ENCODE data around the gene BRAF.
"Not testable (repeated sequence)": the region's sequence is repeated elsewhere in the genome, so short reads cannot be mapped to it uniquely, and the experiment has no call there.

Gene BRAF

GRCh38 chr7:140763166-140763565 is 161.6 kb downstream of the BRAF start:
- DNase-seq, result not testable (repeated sequence)

DNA sequence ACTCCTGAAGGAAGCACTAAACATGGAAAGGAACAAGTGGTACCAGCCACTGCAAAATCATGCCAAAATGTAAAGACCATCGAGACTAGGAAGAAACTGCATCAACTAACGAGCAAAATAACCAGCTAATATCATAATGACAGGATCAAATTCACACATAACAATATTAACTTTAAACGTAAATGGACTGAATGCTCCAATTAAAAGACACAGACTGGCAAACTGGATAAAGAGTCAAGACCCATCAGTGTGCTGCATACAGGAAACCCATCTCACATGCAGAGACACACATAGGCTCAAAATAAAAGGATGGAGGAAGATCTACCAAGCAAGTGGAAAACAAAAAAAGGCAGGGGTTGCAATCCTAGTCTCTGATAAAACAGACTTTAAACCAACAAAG is 163.4 kb downstream of the BRAF start:
- DNase-seq, result not testable (repeated sequence)

DNA sequence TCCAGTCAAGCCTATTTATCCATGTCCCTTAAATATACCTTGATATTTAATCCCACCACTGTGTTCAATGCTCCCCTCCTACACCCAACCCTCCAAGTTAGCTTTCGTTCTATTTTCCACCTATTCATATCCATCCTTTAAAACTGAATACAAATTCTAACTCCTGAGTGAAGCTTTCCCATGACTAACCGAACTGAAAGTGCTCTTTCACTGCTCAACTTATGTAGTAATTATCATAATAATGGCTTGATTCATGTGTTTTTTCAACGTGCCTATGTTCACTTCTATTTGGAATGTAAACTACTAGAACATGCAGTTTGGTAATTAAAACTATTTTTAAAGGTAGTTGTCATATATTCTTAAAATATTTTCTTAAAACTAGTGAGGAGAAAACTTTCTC is 170.2 kb downstream of the BRAF start:
- no peak for DNase-seq

DNA sequence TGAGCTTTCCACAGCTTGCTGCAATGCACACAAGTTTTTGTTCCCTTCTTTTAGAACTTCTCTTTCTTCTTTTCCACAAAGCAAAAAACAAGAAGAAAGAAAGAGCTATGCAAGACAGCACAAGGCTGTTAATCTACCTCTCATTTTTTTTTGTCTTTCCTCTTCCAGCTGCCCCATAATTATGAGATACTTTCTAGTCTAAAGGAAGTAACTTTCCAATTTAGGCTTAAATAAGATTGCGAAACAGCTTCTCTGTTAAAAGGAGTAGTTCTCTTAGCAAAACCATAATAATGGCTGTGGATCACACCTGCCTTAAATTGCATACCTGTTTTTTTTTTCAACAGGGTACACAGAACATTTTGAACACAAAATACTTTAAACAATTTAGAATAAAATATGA is 172.2 kb downstream of the BRAF start:
- DNase-seq, result no peak

- no peak for DNase-seq
Measured at GRCh38 chr7:140746751-140747150, 178.0 kb downstream of the BRAF start.

DNA sequence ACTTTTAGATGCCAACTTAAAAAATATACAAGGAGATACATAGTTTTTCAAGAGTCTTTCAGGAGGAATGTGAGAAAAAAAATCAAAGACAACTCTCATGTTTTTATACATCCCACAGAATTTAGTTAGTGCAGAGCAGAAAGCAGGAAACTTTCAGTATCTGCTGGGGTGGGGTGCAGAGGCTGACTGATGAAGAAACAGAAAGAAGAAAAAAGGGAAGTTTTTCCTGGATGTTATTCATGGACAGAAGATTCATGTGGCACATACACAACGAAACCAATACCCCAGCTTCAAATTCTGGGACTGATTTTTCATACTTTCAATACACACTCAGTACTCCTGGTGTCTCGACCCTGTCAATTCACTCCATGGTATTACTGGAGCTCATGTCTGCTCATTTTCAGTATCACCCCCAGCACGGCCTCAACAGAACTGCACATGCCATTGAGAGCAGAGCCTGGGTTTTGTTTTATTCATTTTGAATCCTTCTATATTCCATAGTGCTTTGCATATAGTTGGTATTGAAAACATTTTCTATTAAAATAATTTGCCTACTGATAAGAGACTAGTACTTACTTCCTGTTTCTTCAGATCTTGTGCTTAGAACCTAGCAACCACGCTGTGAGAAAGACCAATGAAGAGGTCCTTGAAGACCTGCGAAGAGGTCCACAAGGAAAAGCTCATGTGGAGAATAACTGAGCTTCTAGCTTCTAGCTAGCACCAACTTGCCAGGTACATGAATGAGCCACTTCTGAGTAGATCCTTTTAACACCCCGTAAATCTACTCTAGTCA is 179.3 kb downstream of the BRAF start:
- no peak for DNase-seq

DNA sequence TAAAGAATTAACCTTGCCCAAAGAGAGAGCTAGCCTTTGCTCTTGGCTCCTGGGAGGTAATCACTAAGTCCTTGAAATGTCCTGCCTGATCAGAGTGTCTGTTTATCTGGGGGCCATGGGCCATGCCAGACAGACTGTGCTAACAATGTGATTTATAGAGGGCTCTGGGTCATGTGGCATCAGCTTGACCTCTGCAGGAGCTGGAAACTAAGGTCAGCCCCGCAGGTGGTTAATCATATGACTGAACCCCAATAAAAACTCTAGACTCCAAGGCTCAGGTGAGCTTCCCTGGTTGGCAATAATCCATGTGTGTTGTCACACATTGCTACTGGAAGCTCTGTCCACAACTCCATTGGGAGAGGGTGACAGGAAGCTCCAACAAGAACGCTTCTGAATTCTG is 180.7 kb downstream of the BRAF start:
- DNase-seq, result no peak

DNA sequence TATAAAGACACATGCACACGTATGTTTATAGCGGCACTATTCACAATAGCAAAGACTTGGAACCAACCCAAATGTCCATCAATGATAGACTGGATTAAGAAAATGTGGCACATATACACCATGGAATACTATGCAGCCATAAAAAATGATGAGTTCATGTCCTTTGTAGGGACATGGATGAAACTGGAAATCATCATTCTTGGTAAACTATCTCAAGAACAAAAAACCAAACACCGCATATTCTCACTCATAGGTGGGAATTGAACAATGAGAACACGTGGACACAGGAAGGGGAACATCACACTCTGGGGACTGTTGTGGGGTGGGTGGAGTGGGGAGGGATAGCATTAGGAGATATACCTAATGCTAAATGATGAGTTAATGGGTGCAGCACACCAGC is 181.5 kb downstream of the BRAF start:
- DNase-seq, result not testable (repeated sequence)

GRCh38 chr7:140738280-140738679 is 186.4 kb downstream of the BRAF start:
- DNase-seq, result no peak

GRCh38 chr7:140734729-140735128 is 190.0 kb downstream of the BRAF start:
- no peak for DNase-seq

- no peak for DNase-seq
Measured at GRCh38 chr7:140734096-140734495, 190.6 kb downstream of the BRAF start.

- DNase-seq, result no peak
Measured at GRCh38 chr7:140732416-140732815, 192.3 kb downstream of the BRAF start.

- no peak for DNase-seq
Measured at GRCh38 chr7:140726281-140726680, 198.4 kb downstream of the BRAF start.

DNA sequence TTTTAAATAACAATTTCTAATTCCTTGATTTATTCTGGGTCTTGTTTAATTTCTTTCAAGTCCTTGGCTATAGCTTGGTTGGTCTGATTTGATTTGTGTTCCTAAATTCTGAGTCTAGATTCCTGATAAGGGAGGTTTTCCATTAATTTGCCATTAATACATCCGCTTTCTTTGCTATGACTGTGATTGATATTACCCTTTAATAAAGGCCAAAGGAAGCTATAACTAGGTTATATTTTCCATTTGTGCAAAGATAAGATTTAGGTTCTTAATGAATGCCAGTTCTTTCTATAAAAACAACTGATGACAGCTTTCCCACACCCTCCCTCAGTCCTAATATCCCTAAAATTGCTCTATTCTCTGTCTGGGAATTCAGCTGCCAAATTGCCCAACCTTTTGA is 200.0 kb downstream of the BRAF start:
- no peak for DNase-seq

DNA sequence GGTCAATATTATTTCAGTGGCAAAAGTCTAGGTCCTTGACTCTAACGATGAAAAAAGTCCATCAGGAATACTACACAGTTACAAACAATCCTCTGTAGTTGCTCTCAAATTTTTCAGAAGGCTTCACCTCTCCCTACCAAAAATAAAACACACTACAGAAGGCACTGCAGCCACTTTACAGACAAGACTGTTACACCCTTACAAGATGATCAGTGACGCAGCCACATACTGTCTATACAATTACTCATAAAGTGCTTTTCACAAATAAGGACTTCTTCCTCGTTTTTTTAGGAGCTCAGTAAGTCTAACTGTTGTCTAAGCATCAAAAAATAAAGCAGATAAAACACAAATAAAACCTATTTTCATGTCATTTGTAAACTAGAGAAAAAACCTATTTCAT is 201.2 kb downstream of the BRAF start:
- no peak for DNase-seq

DNA sequence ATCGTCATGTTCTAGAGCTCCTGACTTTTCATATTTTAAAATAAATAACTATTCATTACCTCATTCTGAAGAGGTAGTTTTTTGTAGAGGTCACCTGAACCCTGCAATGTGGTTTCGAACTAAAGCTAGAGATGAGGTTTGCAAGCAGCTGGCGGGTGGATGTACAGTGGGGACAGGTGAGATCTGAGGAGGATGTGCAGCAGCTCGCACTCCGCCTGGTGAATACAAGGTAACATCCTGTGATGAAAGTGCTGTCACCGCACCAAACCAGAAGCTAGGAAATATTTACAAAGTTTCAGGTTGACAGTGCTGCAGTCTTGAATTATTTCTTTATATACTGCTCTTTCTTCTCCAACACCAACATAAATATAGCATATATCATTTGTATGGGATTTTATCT is 201.7 kb downstream of the BRAF start:
- no peak for DNase-seq

DNA sequence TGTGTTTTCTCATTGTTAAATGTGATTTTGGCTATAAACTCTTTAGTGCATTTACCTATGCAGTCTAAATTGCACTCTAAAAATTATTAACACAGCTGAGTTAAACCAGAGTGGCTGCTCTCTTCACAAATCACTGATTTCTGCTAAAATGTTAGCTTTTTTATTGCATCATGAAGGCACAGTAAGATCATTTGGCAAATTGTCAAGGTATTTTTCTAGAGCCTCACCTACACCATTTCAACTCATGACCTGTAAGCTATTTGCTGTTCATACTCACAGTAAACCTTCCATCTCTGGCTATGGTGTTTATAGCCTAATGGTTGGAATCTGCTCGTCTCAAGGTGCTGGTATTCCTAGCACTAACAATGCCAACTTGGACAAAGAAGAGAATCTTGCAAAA is 202.5 kb downstream of the BRAF start:
- DNase-seq, result peak; percentile 73

GRCh38 chr7:140719721-140720120 is 205.0 kb downstream of the BRAF start:
- DNase-seq, result peak; percentile 92

DNA sequence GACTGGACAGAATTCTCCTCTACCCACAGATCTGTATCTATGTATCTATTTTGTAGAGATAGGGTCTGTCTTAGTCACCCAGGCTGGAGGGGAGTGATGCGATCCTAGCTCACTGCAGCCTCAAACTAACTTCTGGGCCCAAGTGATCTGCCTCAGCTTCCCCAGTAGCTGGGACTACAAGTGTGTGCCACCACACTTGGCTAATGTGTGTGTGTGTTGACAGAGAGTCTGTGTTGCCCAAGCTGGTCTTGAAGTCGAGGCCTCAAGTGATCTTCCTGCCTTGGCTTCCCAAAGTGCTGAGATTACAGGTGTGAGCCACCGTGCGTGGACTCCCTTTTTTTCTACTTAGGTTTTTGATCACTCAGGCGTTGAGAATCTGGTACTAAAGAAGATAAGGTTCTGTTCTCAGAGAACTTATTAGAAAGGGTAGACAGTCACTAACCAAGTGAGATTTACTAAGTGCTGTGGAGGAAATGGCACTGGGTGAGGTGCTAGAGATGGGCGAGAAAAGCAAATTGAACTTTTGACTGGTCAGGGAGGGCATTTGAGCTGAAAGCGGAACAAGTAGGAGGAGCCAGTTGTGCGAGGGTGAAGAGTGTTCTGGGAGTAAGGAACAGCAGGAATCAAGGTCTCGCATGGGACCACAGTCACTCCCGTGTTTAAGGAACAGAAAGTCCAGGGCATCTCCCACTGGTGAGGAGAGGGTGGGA is 210.2 kb downstream of the BRAF start:
- DNase-seq, result no peak

- DNase-seq, result not testable (repeated sequence)
Measured at GRCh38 chr7:140712392-140712791, 212.3 kb downstream of the BRAF start.

- not testable (repeated sequence) for DNase-seq
Measured at GRCh38 chr7:140708764-140709163, 216.0 kb downstream of the BRAF start.

- DNase-seq, result no peak
Measured at GRCh38 chr7:140707132-140707531, 217.6 kb downstream of the BRAF start.

DNA sequence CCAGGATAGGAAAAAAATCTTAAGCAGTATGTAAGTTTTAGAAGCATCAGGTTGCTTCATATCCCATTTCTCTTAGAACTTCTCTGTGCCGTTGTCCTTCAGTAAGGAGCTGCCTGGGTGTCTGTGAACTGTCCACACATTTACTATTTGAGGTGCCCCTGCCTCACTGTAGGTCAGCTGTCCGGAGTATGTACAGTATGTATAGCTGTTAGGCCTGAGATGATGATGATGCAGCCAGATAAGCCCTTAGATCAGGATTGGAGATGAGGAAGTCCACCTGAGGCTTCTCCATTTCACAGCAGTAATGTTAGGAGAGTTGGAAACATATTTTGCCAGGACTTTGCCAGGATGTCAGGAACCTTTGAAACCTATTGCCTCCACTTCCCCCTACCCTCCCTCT is 220.5 kb downstream of the BRAF start:
- no peak for DNase-seq

GRCh38 chr7:140702774-140703173 is 222.0 kb downstream of the BRAF start:
- DNase-seq, result no peak

GRCh38 chr7:140698477-140698876 is 226.3 kb downstream of the BRAF start:
- DNase-seq, result peak; percentile 10

Measured in DMS79 (cell line).